Testis (tissue), 2 donors: ENCODE measurements around the gene FRMD8.

Experiments
- CTCF ChIP-seq, 3 experiments: fragments of 450-650 bp in 2 of 3; fragments of 200-600 bp in 1 of 3; sonication (generic) in 1 of 3; IDR thresholded peaks; one replicate each; pipeline ENCODE4 v1.5.1; 2016 to 2019; ENCODE audit warnings: antibody characterized with exemption in 3 of 3, mild to moderate bottlenecking in 2 of 3, moderate library complexity in 1 of 3
- POLR2A ChIP-seq: fragments of 450-650 bp; IDR thresholded peaks from one replicate; pipeline ENCODE4 v1.6.1; 2017; ENCODE audit warnings: antibody characterized with exemption, mild to moderate bottlenecking, moderate library complexity

GRCh38 chr11:65392899-65393298 is 6.5 kb downstream of the FRMD8 start:
- TF ChIP-seq CTCF (IDR thresholded peaks at IDR 0.05): no peak
- no peak for TF ChIP-seq POLR2A
